Spleen (tissue), 11 donors: ENCODE measurements around the gene P3H1. TPM values are rescaled to one million over a fixed set of nuclear protein-coding genes. Genes with fewer than 3 reads are reported as not detected.

ENCODE experiments used
- DNase-seq: peaks from one replicate; pipeline ENCODE4 v3.0.0-alpha.2; 2020
- H3K27ac ChIP-seq, 8 donors: fragments of 200-600 bp; sonication (generic) in 7 of 8; 1 replicate in 4 of 8; 2 replicates in 4 of 8; pipeline versions ENCODE4 v1.5.0 to v1.8.0; 2016 to 2021; ENCODE audit warnings: inconsistent platforms in 4 of 8, mild to moderate bottlenecking in 4 of 8, moderate library complexity in 1 of 8
- H3K27me3 ChIP-seq, 7 donors: fragments of 200-600 bp; sonication (generic) in 6 of 7; replicated peaks in 1 of 7; 1 replicate in 4 of 7; 2 replicates in 3 of 7; pipeline versions ENCODE4 v1.5.0 to v1.8.0; 2016 to 2021; ENCODE audit warnings: inconsistent platforms in 3 of 7, mild to moderate bottlenecking in 1 of 7
- H3K36me3 ChIP-seq, 6 donors: fragments of 200-600 bp; sonication (generic) in 5 of 6; 1 replicate in 4 of 6; 2 replicates in 2 of 6; pipeline versions ENCODE4 v1.5.0 to v1.8.0; 2016 to 2021; ENCODE audit warnings: inconsistent platforms in 2 of 6
- H3K4me1 ChIP-seq, 6 donors: fragments of 200-600 bp; sonication (generic) in 5 of 6; 1 replicate in 3 of 6; 2 replicates in 3 of 6; pipeline versions ENCODE4 v1.5.0 to v1.8.0; 2016 to 2021; ENCODE audit warnings: inconsistent platforms in 3 of 6
- H3K4me3 ChIP-seq, 8 donors: fragments of 200-600 bp; sonication (generic) in 7 of 8; 1 replicate in 4 of 8; 2 replicates in 4 of 8; pipeline versions ENCODE4 v1.5.0 to v1.8.0; 2016 to 2021; ENCODE audit warnings: inconsistent platforms in 4 of 8, mild to moderate bottlenecking in 4 of 8, moderate library complexity in 2 of 8
- H3K9me3 ChIP-seq, 8 donors: fragments of 200-600 bp; sonication (generic) in 7 of 8; 1 replicate in 4 of 8; 2 replicates in 4 of 8; pipeline versions ENCODE4 v1.5.0 to v1.8.0; 2016 to 2021; ENCODE audit warnings: inconsistent platforms in 4 of 8
- CTCF ChIP-seq, 11 experiments: fragments of 200-600 bp in 7 of 11; fragments of 450-650 bp in 4 of 11; sonication (generic) in 4 of 11; IDR thresholded peaks in 8 of 11; conservative IDR thresholded peaks in 3 of 11; 1 replicate in 7 of 11; 2 replicates in 4 of 11; pipeline versions ENCODE4 v1.4.0 to v1.8.0; 2016 to 2021; ENCODE audit warnings: antibody characterized with exemption in 11 of 11, inconsistent platforms in 4 of 11, mild to moderate bottlenecking in 1 of 11
- POLR2A ChIP-seq, 3 donors: fragments of 450-650 bp; IDR thresholded peaks; one replicate each; pipeline ENCODE4 v1.5.1; 2017; ENCODE audit warnings: antibody characterized with exemption in 3 of 3, mild to moderate bottlenecking in 1 of 3
- POLR2AphosphoS5 ChIP-seq, 3 donors: sonication (generic); formaldehyde crosslinking; IDR thresholded peaks; one replicate each; pipeline ENCODE4 v1.5.1; 2017; ENCODE audit warnings: antibody characterized with exemption in 3 of 3
- WGBS, 5 donors: extraction: QIAGEN DNeasy Blood & Tissue Kit in 3 of 5; methylation state at CpG; one replicate each; pipeline versions ENCODE4 v1.1.5 to v1.1.7; 2013 to 2018; 5-methylcytosine and 5-hydroxymethylcytosine counted together
- intact Hi-C: fragments of 100-400 bp; cut with DNase I; formaldehyde crosslinking; loops from one replicate; pipeline ENCODE4 v1.15.0; 2023; ENCODE audit warnings: low total_unique reads
- polyA plus RNA-seq, 3 donors: library from polyadenylated mRNA; stranded (reverse); fragments of 200-250 nt; gene quantifications; one replicate each; pipeline ENCODE4 v1.2.1, GENCODE V29; 2013
- total RNA-seq, 7 donors: library from RNA; depleted of rRNA in 3 of 7; stranded (reverse); fragments of >200 nt in 3 of 7; fragmentation: NEBNext Ultra II Directional in 4 of 7; extraction: Animal tissue kit (Norgen Biotek cat#: 25700) in 4 of 7; gene quantifications; one replicate each; pipeline versions ENCODE4 v1.1.0 to v1.2.1, GENCODE V29; 2016 to 2021
- donor health status: healthy with polysubstance abuse.
- donor health status: DM: no; HTN: no; CAD: no; lungs with moderate emphysema.
- donor health status: DM: no; HTN: no; CAD: no.
- donor health status: Bipolar disorder and iron deficiency.
- donor health status: healthy.
- donor health status: DM: no; HTN: no; CAD: no.
- donor health status: DM: yes; HTN: yes; CAD: no.

Gene P3H1
- total and polyA plus RNA-seq, 10 donors: 35.1 to 55.8 (median 42.0) TPM

GRCh38 chr1:42750041-42750440 lies 16.8 kb downstream of the P3H1 start:
- Histone ChIP-seq H3K27me3 (no peaks in the 10 kb centered on the region), H3K36me3 (peaks cover 8 to 92% (median 63%) of the 10 kb centered on the region in 6 donors), H3K27ac (peak overlapping the region in 2 of 8 donors; percentile 60 to 65), H3K4me3 (no peak overlapping the region), H3K9me3 (no peaks in the 10 kb centered on the region), H3K4me1 (peaks cover 0 to 52% (median 11%) of the 10 kb centered on the region in 6 donors)
- no peak for TF ChIP-seq POLR2AphosphoS5 (IDR thresholded peaks at IDR 0.05)
- no peak for TF ChIP-seq CTCF (IDR thresholded peaks at IDR 0.05 in 8 of 11, conservative IDR thresholded peaks at IDR 0.05 in 3 of 11)
- no peak for TF ChIP-seq POLR2A (IDR thresholded peaks at IDR 0.05)
- 94 to 96% (median 96%) methylated on average over 11 to 12 of the region's 12 CpGs for WGBS, 5 donors
- DNase-seq: no peak
- intact Hi-C loops: no loop called here

DNA sequence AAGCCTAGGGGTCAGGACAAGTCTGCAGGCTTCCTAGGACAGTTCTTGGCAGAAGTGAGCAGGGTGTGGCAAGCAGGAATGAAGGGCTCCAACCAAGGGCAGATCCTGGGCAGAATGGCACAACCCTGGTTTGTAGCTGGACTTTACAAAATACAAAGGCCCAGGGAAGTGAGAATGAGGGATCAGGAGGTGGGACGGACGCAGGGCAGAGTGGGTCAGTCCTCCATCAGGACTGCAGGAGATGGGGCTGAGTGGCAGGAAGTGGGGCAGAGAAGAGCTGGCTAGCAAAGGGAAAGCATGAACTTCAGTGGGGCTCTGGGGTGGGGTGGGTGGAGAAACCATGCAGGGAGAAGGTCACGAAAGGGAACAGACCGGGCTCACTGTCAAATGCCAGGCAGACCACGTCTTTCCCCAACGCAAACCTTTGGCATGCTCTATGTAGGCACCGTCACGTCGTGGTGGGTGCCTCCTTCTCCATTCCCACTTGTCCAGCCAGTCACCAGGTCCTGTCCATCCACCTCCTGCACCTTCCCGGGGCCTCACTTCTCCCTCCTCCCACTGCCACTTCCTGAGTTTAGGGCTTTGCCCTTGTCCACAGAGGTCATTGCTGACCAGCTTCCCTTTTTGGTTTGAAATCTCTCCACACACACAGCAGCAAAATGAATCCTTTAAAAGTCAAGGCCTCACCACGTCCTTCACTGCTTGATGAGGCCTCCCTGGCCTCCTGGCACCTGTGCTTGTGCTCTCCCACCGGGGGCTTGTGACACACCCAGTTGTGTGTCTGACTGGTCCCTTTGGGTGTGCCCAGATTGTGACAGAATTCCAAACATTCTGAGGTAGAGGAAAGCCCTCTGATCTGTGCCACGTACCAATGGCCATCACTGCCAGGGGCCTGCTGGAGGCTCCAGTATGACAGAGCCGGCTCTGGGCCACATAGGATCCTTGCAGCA lies 18.1 kb downstream of the P3H1 start:
- DNase-seq: no peak
- 64 to 87% (median 67%) methylated on average over 13 to 14 of the region's 14 CpGs for WGBS, 5 donors
- H3K27ac ChIP-seq: peak overlapping the region in 6 of 8 donors; percentile 20 to 65 (median 54)
- H3K4me3 ChIP-seq: no peak overlapping the region
- intact Hi-C loops: loop anchor here (5.0 kb wide), 1 partner anchor 171 kb away; no protein-coding TSS in a partner anchor
- peaks cover 0 to 42% (median 11%) of the 10 kb centered on the region in 6 donors for H3K4me1 ChIP-seq
- no peaks in the 10 kb centered on the region for H3K27me3 ChIP-seq
- TF ChIP-seq POLR2AphosphoS5 (IDR thresholded peaks at IDR 0.05): peak in 1 of 3 donors; percentile 14
- no peak for TF ChIP-seq CTCF (IDR thresholded peaks at IDR 0.05 in 8 of 11, conservative IDR thresholded peaks at IDR 0.05 in 3 of 11)
- H3K36me3 ChIP-seq: peaks cover 8 to 79% (median 50%) of the 10 kb centered on the region in 6 donors
- H3K9me3 ChIP-seq: no peaks in the 10 kb centered on the region

- Histone ChIP-seq H3K27ac (peak overlapping the region in 5 of 8 donors; percentile 42 to 65 (median 60)), H3K4me1 (peaks cover 0 to 38% (median 11%) of the 10 kb centered on the region in 6 donors), H3K36me3 (peaks cover 8 to 72% (median 48%) of the 10 kb centered on the region in 6 donors), H3K27me3 (no peaks in the 10 kb centered on the region), H3K9me3 (no peaks in the 10 kb centered on the region), H3K4me3 (no peak overlapping the region)
- DNase-seq: no peak
- no peak for TF ChIP-seq CTCF (IDR thresholded peaks at IDR 0.05 in 8 of 11, conservative IDR thresholded peaks at IDR 0.05 in 3 of 11)
- peak in 1 of 3 donors; percentile 12 for TF ChIP-seq POLR2AphosphoS5 (IDR thresholded peaks at IDR 0.05)
- intact Hi-C loops: loop anchor here (5.0 kb wide), 1 partner anchor 171 kb away; no protein-coding TSS in a partner anchor
- WGBS, 5 donors: 74 to 91% (median 85%) methylated on average over 9 to 10 of the region's 10 CpGs
These were observed 18.8 kb downstream of the P3H1 start for GRCh38 chr1:42748021-42748420.

DNA sequence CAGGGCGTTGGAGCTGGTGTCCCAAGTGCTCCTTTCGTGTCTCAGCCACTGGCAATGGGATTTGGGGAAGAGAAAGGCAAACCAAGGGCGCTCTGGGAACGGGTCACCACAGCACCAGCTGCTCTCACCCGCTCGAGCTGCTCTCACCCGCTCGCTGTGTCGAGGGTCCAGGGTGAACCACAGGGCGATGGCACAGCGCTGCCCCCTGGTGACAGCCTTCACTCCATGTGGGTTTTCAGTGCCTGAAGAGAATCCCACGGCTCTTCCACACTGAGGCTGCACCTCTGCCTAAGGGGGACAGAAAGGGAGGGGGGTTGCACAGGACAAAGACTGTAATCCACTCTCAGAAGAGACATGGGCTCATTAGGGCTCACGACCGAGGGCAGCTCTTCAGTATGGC lies 19.7 kb downstream of the P3H1 start:
- DNase-seq: peak; percentile 84
- peaks cover 0 to 38% (median 11%) of the 10 kb centered on the region in 6 donors for H3K4me1 ChIP-seq
- 55 to 69% (median 58%) methylated on average over 14 of the region's 14 CpGs for WGBS, 5 donors
- peak overlapping the region in 1 of 8 donors; percentile 65 for H3K27ac ChIP-seq
- no peaks in the 10 kb centered on the region for H3K9me3 ChIP-seq
- H3K4me3 ChIP-seq: no peak overlapping the region
- peaks cover 4 to 63% (median 39%) of the 10 kb centered on the region in 6 donors for H3K36me3 ChIP-seq
- H3K27me3 ChIP-seq: no peaks in the 10 kb centered on the region
- intact Hi-C loops: loop anchor here (5.0 kb wide), 1 partner anchor 170 kb away; no protein-coding TSS in a partner anchor
- TF ChIP-seq POLR2A (IDR thresholded peaks at IDR 0.05) (no peak), POLR2AphosphoS5 (IDR thresholded peaks at IDR 0.05) (peak; percentile 21 to 52 (median 23)), CTCF (IDR thresholded peaks at IDR 0.05 in 8 of 11, conservative IDR thresholded peaks at IDR 0.05 in 3 of 11) (peak in 10 of 11 experiments; percentile 35 to 69 (median 56))
